ENCODE results near the gene FBXO42.

Gene FBXO42

DNA sequence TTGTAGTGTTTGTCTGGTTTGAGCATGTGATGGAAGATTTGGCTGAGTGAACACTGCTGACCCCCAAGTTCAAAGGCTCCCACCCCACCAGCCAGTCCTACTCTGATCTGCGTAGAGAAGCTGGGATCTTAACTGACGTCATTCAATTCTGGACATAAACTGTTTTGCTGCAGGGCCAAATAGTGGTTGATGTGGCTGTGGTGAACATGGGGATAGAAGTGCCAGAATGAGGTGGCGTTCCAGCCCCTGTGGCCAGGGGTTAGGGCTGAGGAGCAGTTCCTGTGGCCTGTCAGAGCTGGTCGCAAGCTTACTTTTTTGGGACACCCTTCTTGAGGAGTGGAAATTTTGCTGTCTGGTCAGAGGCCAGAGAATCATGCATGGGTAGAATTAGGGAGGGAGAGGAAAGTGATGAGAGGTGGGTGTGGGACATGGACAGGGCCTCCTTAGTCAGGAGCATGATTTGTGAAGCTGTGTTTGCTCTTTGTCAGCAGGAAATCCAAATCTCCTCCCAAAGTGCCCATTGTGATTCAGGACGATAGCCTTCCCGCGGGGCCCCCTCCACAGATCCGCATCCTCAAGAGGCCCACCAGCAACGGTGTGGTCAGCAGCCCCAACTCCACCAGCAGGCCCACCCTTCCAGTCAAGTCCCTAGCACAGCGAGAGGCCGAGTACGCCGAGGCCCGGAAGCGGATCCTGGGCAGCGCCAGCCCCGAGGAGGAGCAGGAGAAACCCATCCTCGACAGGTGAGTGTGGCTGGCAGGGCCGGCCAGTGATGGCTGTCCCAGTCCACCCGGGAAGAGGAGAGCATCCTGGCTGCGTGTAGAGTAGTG lies 40.7 kb upstream of the FBXO42 start:
- in situ Hi-C loops (cut with HindIII; ENCODE audit: low sequenced_read_pairs), result no loop called here
- TF ChIP-seq, protein P1, sequence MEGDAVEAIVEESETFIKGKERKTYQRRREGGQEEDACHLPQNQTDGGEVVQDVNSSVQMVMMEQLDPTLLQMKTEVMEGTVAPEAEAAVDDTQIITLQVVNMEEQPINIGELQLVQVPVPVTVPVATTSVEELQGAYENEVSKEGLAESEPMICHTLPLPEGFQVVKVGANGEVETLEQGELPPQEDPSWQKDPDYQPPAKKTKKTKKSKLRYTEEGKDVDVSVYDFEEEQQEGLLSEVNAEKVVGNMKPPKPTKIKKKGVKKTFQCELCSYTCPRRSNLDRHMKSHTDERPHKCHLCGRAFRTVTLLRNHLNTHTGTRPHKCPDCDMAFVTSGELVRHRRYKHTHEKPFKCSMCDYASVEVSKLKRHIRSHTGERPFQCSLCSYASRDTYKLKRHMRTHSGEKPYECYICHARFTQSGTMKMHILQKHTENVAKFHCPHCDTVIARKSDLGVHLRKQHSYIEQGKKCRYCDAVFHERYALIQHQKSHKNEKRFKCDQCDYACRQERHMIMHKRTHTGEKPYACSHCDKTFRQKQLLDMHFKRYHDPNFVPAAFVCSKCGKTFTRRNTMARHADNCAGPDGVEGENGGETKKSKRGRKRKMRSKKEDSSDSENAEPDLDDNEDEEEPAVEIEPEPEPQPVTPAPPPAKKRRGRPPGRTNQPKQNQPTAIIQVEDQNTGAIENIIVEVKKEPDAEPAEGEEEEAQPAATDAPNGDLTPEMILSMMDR (IDR thresholded peaks at IDR 0.05; ENCODE audit: low read depth, low read length, missing control alignments), result no peak
- H3K4me3 ChIP-seq (ENCODE audit: low read depth, low read length), result no peak overlapping the region
- DNase-seq (ENCODE audit: low read depth), result no peak

GRCh38 chr1:16391411-16391810 lies 39.1 kb upstream of the FBXO42 start:
- in situ Hi-C loops (cut with HindIII; ENCODE audit: low sequenced_read_pairs), result no loop called here
- no peak for DNase-seq (ENCODE audit: low read depth)
- H3K4me3 ChIP-seq (ENCODE audit: low read depth, low read length), result no peak overlapping the region
- TF ChIP-seq, protein P1 (IDR thresholded peaks at IDR 0.05; ENCODE audit: low read depth, low read length, missing control alignments), result no peak

DNA sequence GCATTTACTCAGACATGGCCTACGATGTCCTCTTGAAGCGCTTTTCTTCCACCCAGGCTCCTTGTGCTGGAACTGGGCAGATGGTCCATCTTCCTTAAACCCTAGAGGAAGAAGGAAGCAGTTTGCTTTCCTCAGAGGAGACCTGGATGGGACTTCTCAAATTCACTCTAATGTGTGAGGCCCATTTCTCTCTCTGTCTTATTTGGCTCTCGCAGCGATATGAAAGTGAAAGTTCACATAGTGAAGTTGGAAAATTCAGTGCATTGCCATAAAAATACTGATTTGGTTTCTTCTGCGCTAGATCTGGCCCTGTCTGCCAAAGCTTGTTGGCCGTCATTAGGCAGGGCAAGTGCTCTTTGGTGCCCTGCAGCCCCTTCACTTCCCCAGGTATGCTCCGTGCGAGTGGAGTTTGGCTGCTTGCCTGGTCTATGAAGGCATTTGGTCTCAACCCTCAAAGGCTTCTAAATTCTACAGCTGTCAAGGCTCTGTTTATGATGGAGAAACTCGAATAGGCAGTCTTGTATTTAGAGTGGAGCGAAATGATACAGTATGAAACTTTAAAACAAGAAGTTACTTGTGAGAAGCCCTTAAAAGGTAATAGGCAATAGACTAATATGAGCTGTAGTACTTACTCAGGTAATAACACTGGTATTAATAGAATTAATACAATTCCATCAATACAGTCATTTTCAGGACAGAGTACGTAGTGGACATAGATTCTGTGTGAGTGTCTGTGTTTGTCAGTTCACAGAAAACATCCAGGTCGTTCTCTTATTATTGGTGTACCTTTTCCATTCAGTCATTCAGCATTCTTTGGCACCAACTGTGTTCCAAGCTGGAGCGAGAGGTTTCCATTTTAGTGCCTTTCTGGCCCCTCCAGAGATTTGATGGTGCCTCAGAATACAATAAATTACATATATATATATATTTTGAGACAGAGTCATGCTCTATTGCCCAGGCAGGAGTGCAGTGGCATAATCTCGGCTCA lies 35.2 kb upstream of the FBXO42 start:
- DNase-seq (ENCODE audit: low read depth), result no peak
- H3K4me3 ChIP-seq (ENCODE audit: low read depth, low read length), result no peak overlapping the region
- TF ChIP-seq, protein P1 (IDR thresholded peaks at IDR 0.05; ENCODE audit: low read depth, low read length, missing control alignments), result no peak
- in situ Hi-C loops (cut with HindIII; ENCODE audit: low sequenced_read_pairs), result loop anchor here (5.0 kb wide), 1 partner anchor 45 kb away; no protein-coding TSS in a partner anchor

GRCh38 chr1:16386454-16387113 lies 34.3 kb upstream of the FBXO42 start:
- in situ Hi-C loops (cut with HindIII; ENCODE audit: low sequenced_read_pairs), result loop anchor here (5.0 kb wide), 1 partner anchor 46 kb away; no protein-coding TSS in a partner anchor
- TF ChIP-seq, protein P1 (IDR thresholded peaks at IDR 0.05; ENCODE audit: low read depth, low read length, missing control alignments), result no peak
- H3K4me3 ChIP-seq (ENCODE audit: low read depth, low read length), result no peak overlapping the region
- peak; percentile 20 for DNase-seq (ENCODE audit: low read depth)

GRCh38 chr1:16385659-16386453 lies 33.6 kb upstream of the FBXO42 start:
- in situ Hi-C loops (cut with HindIII; ENCODE audit: low sequenced_read_pairs), result loop anchor here (5.0 kb wide), 1 partner anchor 46 kb away; no protein-coding TSS in a partner anchor
- DNase-seq (ENCODE audit: low read depth), result no peak
- TF ChIP-seq, protein P1 (IDR thresholded peaks at IDR 0.05; ENCODE audit: low read depth, low read length, missing control alignments), result no peak
- no peak overlapping the region for H3K4me3 ChIP-seq (ENCODE audit: low read depth, low read length)
